Activated T-cell treated with anti-CD3 and anti-CD28 coated beads, Interleukin-2, amount 50 U/mL, for 72 hours (primary cell): ENCODE results near the gene SMURF1. TPM values are rescaled to one million over a fixed set of nuclear protein-coding genes. Genes with fewer than 3 reads are reported as not detected.

Source experiments
- ATAC-seq, 2 donors: fragments of 150-1000 bp; cut with Tn5 transposase; replicated peaks in 1 of 2; 2 replicates each; pipeline ENCODE4 v1.10.0; 2021; ENCODE audit warnings: moderate library complexity in 2 of 2, mild to moderate bottlenecking in 1 of 2
- DNase-seq, 2 donors: peaks; one replicate each; pipeline ENCODE4 v3.0.0; 2021 to 2022; ENCODE audit warnings: mixed read lengths in 1 of 2
- H3K27ac Mint-ChIP-seq: one replicate; pipeline ENCODE4 v1.8.0; 2022; ENCODE audit warnings: mild to moderate bottlenecking, moderate library complexity, mixed read lengths
- H3K27me3 Mint-ChIP-seq: one replicate; pipeline ENCODE4 v1.8.0; 2022; ENCODE audit warnings: low read depth, mixed read lengths
- H3K36me3 Mint-ChIP-seq, 2 donors: one replicate each; pipeline ENCODE4 v1.8.0; 2022; ENCODE audit warnings: mixed read lengths in 2 of 2, mild to moderate bottlenecking in 1 of 2; ENCODE audit not compliant: insufficient read depth in 2 of 2
- H3K4me1 Mint-ChIP-seq: one replicate; pipeline ENCODE4 v1.8.0; 2022; ENCODE audit warnings: low read depth, mixed read lengths
- H3K4me3 Mint-ChIP-seq, 2 donors: one replicate each; pipeline ENCODE4 v1.8.0; 2022; ENCODE audit warnings: mild to moderate bottlenecking in 2 of 2, mixed read lengths in 2 of 2, moderate library complexity in 2 of 2
- H3K9me3 Mint-ChIP-seq, 2 donors: one replicate each; pipeline ENCODE4 v1.8.0; 2022; ENCODE audit warnings: mixed read lengths in 2 of 2
- total RNA-seq, 2 donors: library from RNA; stranded (reverse); gene quantifications; one replicate each; pipeline ENCODE4 v1.2.3, GENCODE V29; 2022

Gene SMURF1
- total RNA-seq, 2 donors from 2014 or later = 15.9 to 18.8 TPM

DNA sequence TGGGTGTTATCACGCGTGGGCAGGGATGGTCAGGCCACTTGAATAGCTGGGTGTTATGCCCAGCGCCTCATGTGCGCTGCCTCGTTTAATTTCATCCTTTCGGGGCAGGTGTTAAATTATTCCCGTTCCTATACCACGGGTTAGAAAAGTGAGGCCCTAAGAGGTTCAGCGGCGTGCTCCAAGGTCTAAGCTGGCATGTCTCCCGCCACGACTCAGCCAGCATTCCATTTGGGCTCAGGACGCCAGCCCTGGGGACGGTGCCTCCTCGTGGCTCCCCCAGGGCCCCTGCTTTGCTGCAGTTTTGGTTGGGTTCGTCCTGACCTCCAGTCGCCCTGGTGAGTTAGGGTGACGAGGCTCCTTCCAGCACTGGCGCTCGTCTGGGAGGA lies 141.1 kb downstream of the SMURF1 start:
- no peak for DNase-seq
- no peaks in the 10 kb centered on the region for H3K4me1 Mint-ChIP-seq
- H3K27me3 Mint-ChIP-seq = no peaks in the 10 kb centered on the region
- H3K27ac Mint-ChIP-seq = peak overlapping the region; percentile 11
- peaks cover 2 to 7% of the 10 kb centered on the region in 2 donors for H3K36me3 Mint-ChIP-seq
- no peak for ATAC-seq
- no peak overlapping the region for H3K4me3 Mint-ChIP-seq
- no peaks in the 10 kb centered on the region for H3K9me3 Mint-ChIP-seq

DNA sequence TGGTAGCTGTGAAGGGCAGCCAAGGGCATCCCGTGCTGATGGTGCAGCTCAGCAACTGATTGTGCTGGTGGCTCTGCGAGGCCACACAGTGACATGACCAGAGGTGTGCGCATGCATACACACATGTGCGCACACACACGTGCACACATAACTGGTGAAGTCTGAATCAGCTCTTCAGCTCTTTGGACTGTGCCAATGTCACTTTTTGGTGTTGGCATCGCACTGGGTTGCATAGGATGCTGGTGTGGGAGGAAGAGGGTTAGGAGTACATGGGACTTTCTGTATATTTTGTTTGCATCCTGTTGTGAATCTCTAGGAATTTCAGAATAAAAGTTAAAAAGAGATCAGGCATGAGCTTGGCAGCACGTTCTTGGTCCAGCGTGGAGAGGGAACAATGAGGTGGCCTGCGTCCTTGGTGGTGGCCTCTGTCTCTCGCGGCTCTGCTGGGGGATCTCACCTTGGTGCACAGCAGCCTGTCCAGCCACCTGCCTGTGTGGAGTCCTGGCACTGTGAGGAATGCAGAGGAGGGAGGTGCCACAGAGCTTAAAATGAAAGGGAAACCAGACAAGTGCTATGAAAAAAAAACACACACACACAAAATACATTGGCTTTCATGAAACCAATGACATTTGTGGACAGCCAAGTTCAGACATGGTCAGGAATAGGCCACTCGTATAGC lies 141.6 kb downstream of the SMURF1 start:
- ATAC-seq (no peak), DNase-seq (no peak)
- H3K27ac Mint-ChIP-seq = peak overlapping the region; percentile 57
- no peaks in the 10 kb centered on the region for H3K9me3 Mint-ChIP-seq
- no peaks in the 10 kb centered on the region for H3K4me1 Mint-ChIP-seq
- H3K4me3 Mint-ChIP-seq = no peak overlapping the region
- peaks cover 2 to 7% of the 10 kb centered on the region in 2 donors for H3K36me3 Mint-ChIP-seq
- H3K27me3 Mint-ChIP-seq = no peaks in the 10 kb centered on the region

DNA sequence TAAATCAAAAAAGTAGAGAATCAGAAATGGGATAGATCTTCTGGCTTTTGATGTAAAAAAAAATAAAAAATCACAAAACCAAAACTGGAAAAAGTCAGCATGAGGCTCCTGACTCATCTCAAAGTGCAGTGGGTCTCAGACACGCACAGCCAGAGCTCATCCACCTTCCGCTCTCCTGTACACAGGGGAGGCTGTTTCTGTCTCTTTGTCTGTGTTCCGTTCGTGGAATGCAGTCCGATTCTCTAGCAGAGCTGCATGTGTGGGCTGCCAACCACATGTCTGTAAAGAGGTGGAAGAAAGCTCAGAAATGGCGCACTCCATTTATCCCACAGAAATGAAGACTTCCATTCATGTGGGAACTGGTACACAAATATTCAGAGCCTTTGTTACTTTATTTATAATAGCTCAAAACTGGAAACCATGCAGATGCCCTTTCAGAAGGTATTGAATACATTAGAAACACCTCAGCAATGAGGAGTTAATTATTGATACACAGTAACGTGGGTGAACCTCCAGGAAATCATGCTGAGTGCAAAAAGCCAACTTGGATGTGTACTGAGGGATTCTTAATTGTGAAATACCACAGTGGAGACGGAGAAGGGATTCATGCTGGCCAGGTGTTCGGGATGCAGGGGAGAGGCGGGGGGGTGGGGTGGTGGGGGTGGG lies 142.3 kb downstream of the SMURF1 start:
- peak; percentile 54 to 55 for ATAC-seq
- DNase-seq = no peak
- H3K36me3 Mint-ChIP-seq = peaks cover 2 to 4% of the 10 kb centered on the region in 2 donors
- no peaks in the 10 kb centered on the region for H3K27me3 Mint-ChIP-seq
- H3K4me3 Mint-ChIP-seq = peak overlapping the region; percentile 27 to 34
- H3K27ac Mint-ChIP-seq = peak overlapping the region; percentile 86
- H3K9me3 Mint-ChIP-seq = no peaks in the 10 kb centered on the region
- no peaks in the 10 kb centered on the region for H3K4me1 Mint-ChIP-seq

DNA sequence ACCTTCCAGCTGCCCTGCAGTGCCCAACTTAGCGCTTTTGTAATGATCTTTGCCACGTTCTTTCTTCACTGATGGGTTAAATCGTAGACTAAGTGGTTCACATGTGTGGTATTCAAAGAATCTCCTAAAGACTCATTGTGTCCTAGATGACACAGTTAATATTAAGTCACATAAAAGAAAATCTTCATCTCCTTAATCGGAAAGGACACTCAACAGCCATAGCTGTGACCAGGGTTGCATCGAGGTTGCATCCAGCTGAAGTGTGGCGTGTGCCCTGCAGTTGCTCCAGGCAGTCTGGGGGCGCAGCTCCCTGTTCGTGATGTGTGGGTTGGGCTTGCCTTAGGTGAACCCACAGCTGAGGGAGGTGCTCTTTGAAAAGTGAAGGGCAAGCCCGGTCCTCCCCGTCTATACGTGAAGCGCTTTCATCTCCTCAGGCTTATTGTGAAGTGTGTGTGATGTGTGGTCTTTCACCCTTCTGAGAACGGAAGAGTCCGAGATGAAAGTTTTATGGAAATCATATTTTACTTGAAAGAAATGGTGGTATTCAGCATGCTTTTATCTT lies 142.9 kb downstream of the SMURF1 start:
- DNase-seq (no peak), ATAC-seq (peak; percentile 62 to 66)
- no peaks in the 10 kb centered on the region for H3K27me3 Mint-ChIP-seq
- H3K27ac Mint-ChIP-seq = peak overlapping the region; percentile 86
- H3K9me3 Mint-ChIP-seq = no peaks in the 10 kb centered on the region
- peaks cover 3 to 6% of the 10 kb centered on the region in 2 donors for H3K36me3 Mint-ChIP-seq
- H3K4me1 Mint-ChIP-seq = peaks cover 4% of the 10 kb centered on the region
- peak overlapping the region; percentile 27 to 34 for H3K4me3 Mint-ChIP-seq

DNA sequence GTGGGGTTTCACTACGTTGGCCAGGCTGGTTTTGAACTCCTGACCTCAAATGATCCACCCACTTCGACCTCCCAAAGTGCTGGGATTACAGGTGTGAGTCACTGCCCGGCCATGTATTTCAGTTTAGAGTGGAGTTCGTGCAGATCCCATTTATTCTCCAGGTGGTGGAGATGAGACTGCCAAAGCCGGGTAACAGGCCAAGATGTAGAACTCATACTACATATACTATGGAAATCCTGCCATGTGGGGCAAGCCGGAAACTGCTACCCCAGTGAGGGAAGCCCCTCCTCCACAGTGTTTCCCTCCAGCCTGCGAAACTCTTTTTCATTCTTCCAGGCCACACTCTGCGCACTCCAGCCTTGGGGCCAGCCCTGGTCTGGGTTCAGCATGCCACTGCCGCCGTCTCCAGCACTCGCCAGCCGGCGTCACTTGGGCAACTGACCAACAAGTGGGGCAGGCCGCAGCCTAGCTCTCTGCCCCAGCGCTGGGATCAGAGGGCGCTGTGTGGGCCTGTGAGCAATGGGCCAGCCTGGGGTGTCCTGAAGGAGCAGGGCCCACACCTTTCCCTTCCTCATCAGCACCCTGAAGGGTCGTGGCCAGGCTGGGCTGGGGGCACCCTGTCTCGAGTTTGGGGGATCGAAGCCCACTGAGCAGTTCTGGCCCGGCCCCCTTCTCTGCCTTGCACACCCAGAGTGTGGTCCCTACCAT lies 143.6 kb downstream of the SMURF1 start:
- peaks cover 9 to 11% of the 10 kb centered on the region in 2 donors for H3K36me3 Mint-ChIP-seq
- H3K27ac Mint-ChIP-seq = peak overlapping the region; percentile 86
- no peaks in the 10 kb centered on the region for H3K9me3 Mint-ChIP-seq
- H3K4me1 Mint-ChIP-seq = peaks cover 10% of the 10 kb centered on the region
- no peak for DNase-seq
- no peaks in the 10 kb centered on the region for H3K27me3 Mint-ChIP-seq
- peak in 1 of 2 donors; percentile 11 for ATAC-seq
- no peak overlapping the region for H3K4me3 Mint-ChIP-seq

DNA sequence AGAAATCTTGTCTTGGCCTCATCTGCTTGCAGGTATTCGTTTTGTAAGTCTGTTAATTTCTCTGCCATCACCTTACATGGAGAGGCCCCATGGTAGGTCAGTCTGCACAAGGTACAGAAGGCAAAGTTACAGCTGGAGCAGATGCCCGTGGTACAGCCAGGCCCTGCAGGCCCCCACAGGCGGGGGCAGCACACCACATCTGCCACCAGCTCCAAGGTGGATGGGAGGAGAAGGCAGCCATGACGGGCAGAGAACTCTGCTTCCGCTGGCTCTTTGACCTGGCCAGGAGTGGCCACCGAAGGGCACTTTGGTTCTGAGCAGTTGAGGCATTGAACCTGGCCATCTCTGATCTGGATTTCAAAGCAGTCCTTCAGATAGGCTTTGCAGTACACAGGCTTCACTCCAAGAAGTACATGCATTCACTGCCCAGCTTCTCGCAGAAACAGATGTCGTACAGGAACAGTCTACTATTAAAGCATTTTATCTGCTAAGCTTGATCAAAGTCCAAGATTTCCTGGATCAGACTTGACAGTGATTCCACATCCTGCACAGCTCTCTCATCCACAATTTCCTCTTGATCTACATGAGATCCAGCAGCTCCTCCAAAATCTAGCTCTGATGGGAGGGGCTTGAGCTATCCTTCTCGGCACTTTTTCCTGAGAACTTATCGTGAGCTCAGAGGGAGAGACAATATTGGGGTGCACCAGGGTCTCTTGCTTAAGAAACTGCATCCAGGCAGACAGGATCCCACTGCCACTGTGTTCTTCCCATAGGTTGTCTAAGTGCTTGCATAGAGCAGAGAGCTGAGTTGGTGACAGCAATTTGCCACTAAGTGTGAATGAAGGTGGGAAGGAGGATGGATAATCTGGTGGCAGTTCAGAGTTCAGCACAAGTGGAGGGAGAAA lies 144.8 kb downstream of the SMURF1 start:
- Mint-ChIP-seq H3K27ac (no peak overlapping the region), H3K27me3 (no peaks in the 10 kb centered on the region), H3K36me3 (peaks cover 9 to 11% of the 10 kb centered on the region in 2 donors), H3K4me1 (peaks cover 11% of the 10 kb centered on the region), H3K4me3 (no peak overlapping the region), H3K9me3 (no peaks in the 10 kb centered on the region)
- DNase-seq = no peak
- no peak for ATAC-seq

DNA sequence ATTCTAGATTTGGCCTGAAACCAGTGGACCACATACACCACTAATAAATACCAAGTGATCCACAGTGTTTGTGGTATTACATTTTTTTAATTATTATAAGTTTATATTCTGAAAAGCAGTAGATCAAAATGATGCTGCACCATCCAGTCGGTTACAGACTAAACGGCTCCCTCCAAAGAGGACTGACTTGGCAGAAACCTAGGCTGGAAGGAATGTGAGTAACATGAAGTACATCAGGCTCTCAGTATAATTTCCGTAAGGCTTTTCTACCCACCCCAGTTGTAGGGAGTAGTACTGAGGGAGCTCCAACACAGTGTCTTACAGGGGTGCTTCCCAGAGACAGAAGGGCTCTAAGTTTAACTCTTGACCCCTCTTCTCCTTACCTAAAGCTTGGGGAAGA lies 146.1 kb downstream of the SMURF1 start:
- Mint-ChIP-seq H3K4me1 (peaks cover 11% of the 10 kb centered on the region), H3K9me3 (no peaks in the 10 kb centered on the region), H3K4me3 (no peak overlapping the region), H3K27ac (no peak overlapping the region), H3K36me3 (peaks cover 9 to 11% of the 10 kb centered on the region in 2 donors), H3K27me3 (no peaks in the 10 kb centered on the region)
- ATAC-seq = no peak
- DNase-seq = no peak

DNA sequence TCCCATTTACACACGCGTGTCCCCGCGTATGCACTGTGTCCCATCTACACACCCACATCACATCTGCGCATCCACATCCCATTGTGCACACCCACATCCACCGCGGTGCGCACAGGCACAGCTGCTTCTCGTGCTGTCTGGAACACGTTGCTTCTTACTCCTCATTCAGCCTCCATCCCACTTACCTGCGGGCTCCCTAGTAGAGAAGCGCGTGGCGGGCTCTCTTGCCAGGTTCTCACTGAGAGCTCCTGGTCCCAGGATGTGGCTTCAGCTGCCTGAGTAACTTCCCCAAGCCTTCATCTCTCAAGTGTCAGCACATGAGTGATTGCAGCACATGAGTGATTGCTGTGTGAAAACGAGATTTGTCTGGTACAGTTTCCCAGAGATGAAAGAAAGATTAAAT lies 147.8 kb downstream of the SMURF1 start:
- no peak overlapping the region for H3K27ac Mint-ChIP-seq
- no peak overlapping the region for H3K4me3 Mint-ChIP-seq
- DNase-seq = peak; percentile 19 to 33
- H3K27me3 Mint-ChIP-seq = no peaks in the 10 kb centered on the region
- no peaks in the 10 kb centered on the region for H3K9me3 Mint-ChIP-seq
- H3K36me3 Mint-ChIP-seq = peaks cover 10 to 12% of the 10 kb centered on the region in 2 donors
- peaks cover 11% of the 10 kb centered on the region for H3K4me1 Mint-ChIP-seq
- ATAC-seq = peak; percentile 69 to 80

DNA sequence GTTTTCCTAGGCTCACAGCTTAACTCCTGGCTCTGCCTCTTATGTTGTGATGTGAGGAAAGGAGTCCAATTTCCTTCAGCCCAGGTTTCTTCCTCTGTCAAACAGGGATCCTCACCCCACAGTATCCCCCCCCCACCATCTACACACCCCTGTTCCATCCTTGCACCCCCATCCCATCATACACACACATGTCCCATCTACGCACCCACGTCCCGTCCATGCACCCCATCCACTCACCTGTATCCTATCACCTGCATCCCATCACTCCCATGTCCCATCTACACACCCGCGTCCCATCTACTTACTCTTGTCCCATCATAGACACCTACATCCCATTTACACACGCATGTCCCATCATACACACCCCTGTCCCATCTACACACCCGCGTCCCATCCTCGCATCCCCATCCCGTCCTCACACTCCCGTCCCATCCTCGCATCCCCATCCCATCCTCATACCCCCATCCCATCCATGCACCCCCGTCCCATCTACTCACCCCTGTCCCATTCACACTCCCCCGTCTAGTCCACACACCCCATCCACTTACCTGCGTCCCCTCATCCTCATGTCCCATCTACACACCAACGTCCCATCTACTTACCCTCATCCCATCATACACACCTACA lies 148.3 kb downstream of the SMURF1 start:
- Mint-ChIP-seq H3K27ac (peak overlapping the region; percentile 38), H3K4me3 (no peak overlapping the region), H3K9me3 (no peaks in the 10 kb centered on the region), H3K27me3 (no peaks in the 10 kb centered on the region), H3K4me1 (peaks cover 11% of the 10 kb centered on the region), H3K36me3 (peaks cover 10 to 11% of the 10 kb centered on the region in 2 donors)
- DNase-seq (no peak), ATAC-seq (no peak)

DNA sequence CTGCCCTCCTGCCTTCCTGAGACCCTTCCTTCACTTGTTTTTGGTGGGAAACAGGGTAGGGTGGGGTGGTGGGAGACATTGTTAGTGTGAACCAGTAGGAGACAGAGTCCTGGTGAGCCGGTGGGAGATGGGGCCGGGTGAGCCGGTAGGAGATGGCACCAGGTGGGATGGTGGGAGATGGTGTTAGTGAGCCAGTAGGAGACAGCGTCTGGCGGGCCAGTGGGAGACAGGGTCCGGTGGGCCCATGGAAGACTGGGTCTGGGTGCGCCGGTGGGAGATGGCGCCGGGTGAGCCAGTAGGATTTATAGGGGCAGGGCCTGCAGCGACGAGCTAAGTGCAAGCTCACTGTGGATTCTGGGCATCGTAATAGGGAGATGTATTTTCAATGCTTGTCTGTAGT lies 148.8 kb downstream of the SMURF1 start:
- H3K9me3 Mint-ChIP-seq = no peaks in the 10 kb centered on the region

DNA sequence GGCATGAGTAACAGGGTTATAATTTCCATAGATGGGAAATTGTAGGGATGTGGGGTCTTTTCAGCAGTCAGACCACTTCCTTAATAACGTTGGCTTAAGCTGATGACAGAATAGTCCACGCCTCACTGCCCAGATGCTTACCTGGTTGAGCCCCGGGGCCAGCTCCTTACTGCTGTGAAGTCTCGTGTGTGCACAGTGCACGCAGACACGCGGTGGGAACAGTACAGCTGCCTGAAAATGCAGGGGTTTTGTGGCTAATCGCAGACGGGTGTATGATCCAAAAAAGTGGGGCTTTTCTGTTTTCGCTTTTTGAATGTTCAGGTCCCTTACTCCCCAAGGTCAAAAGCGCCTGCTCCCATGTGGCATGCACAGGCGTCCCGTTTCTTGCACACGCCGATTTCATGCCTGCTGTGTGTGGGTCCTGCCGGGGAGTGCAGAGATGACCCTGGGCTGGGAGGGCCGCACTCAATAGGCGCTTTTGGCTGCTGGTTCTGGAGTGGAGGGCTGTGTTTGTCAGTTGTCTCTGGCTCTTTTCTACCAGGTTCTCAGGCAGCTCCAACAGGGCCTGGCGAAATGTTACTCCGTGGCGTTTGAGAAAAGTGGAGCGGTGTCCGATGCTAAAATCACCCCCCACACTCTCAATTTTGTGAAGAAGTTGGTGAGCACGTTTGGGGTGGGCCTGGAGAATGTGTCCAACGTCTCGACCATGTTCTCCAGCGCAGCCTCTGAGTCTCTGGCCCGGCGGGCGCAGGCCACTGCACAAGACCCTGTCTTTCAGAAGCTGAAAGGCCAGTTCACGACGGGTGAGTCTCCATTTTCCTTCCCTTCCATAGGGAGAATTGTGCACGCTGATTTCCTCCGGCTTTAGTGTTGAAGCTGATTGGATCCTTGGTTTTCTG lies 149.6 kb downstream of the SMURF1 start:
- Mint-ChIP-seq H3K4me3 (no peak overlapping the region), H3K4me1 (peaks cover 11% of the 10 kb centered on the region), H3K27me3 (no peaks in the 10 kb centered on the region), H3K36me3 (peaks cover 9 to 13% of the 10 kb centered on the region in 2 donors), H3K9me3 (no peaks in the 10 kb centered on the region), H3K27ac (no peak overlapping the region)
- no peak for DNase-seq
- ATAC-seq = no peak

More for the DNA sequence above, 148.8 kb downstream of the SMURF1 start:
- DNase-seq (no peak), ATAC-seq (no peak)
- H3K4me1 Mint-ChIP-seq = peaks cover 11% of the 10 kb centered on the region
- H3K36me3 Mint-ChIP-seq = peaks cover 10 to 11% of the 10 kb centered on the region in 2 donors
- no peak overlapping the region for H3K27ac Mint-ChIP-seq
- H3K4me3 Mint-ChIP-seq = no peak overlapping the region
- no peaks in the 10 kb centered on the region for H3K27me3 Mint-ChIP-seq
